SKM-1 treated with dmso at 0.1 percent for 144 hours (cell line): ENCODE data around the gene SYCP2.
"Not testable (repeated sequence)": the region's sequence is repeated elsewhere in the genome, so short reads cannot be mapped to it uniquely, and the experiment has no call there.

Experiments
- DNase-seq: peaks from one replicate; lab custom pipeline; 2025; ENCODE audit not compliant: unreplicated experiment; lab: John Stamatoyannopoulos, UW

Gene SYCP2, protein sequence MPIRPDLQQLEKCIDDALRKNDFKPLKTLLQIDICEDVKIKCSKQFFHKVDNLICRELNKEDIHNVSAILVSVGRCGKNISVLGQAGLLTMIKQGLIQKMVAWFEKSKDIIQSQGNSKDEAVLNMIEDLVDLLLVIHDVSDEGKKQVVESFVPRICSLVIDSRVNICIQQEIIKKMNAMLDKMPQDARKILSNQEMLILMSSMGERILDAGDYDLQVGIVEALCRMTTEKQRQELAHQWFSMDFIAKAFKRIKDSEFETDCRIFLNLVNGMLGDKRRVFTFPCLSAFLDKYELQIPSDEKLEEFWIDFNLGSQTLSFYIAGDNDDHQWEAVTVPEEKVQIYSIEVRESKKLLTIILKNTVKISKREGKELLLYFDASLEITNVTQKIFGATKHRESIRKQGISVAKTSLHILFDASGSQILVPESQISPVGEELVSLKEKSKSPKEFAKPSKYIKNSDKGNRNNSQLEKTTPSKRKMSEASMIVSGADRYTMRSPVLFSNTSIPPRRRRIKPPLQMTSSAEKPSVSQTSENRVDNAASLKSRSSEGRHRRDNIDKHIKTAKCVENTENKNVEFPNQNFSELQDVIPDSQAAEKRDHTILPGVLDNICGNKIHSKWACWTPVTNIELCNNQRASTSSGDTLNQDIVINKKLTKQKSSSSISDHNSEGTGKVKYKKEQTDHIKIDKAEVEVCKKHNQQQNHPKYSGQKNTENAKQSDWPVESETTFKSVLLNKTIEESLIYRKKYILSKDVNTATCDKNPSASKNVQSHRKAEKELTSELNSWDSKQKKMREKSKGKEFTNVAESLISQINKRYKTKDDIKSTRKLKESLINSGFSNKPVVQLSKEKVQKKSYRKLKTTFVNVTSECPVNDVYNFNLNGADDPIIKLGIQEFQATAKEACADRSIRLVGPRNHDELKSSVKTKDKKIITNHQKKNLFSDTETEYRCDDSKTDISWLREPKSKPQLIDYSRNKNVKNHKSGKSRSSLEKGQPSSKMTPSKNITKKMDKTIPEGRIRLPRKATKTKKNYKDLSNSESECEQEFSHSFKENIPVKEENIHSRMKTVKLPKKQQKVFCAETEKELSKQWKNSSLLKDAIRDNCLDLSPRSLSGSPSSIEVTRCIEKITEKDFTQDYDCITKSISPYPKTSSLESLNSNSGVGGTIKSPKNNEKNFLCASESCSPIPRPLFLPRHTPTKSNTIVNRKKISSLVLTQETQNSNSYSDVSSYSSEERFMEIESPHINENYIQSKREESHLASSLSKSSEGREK (N-terminal part only)

DNA sequence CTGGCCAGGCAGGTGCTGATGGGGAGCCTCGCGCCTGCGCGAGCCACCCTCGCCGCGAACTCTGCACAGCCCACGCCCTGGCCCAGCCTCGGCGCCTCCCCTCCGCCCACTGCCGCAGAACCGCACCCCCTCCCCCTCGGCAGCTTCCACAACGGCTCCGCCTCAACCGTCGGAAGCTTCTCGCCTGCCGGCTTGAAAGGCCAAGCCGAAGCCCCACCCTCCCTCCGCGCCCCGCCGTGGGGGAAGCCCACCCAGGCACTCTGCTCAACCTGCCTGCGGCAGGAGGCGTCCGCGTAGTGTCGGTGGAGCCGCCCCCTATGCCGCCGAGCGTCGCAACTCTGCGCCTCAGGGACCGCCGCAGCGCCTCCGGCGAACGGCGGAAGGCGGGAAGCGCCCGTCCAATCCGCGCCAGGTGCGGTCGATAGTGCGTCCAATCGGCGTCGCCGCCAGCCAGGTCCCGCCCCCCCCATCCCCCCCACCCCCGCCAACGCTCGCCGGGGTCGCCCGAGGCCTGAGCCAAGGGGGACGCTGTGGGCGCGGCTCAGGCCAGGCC lies at the start of gene SYCP2:
Gene SYCP2 (minus strand): TSS at position 342 of the 553 bp plus-strand sequence. CDS start 11,224 bp downstream, outside the sequence.
- DNase-seq, result peak; percentile 50

DNA sequence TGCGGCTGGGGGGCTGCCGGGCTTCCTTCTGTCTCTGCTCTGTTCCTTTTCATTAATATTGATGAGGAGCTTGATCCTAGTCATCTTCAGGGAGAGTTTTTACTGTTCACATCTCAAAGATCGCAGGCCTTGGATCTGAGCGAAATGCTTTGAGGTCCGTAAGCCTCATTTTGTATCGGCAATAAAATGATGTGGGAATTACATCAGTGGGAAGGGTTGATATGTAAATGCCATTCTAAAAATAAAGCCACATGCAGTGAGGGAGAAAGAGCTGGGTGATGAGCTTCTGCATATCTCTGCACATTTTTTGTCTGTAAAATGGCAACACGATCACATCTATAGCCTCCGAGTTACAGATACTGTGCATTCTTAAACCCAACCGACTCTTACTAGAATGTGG lies 49.6 kb upstream of the SYCP2 start:
- DNase-seq, result no peak

DNA sequence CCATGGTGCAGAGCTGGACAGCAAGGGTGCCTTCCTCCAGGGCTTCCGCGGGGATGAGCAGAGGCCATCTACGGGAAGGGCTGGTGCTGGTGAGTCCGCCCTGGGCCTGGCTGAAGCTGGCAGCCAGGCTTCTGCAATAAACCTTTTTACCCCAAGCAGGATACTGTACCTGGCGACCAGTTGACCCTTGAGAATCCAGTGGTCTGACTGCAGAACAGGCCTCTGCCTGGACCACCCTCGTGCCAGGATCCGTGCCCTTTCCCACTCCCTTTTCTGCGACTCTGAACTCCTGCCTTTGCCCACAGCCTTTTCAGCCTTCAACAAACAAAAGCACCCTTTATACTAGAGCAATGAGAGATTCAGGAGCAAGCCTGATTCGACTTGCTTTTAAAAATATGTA lies 43.6 kb upstream of the SYCP2 start:
- no peak for DNase-seq

DNA sequence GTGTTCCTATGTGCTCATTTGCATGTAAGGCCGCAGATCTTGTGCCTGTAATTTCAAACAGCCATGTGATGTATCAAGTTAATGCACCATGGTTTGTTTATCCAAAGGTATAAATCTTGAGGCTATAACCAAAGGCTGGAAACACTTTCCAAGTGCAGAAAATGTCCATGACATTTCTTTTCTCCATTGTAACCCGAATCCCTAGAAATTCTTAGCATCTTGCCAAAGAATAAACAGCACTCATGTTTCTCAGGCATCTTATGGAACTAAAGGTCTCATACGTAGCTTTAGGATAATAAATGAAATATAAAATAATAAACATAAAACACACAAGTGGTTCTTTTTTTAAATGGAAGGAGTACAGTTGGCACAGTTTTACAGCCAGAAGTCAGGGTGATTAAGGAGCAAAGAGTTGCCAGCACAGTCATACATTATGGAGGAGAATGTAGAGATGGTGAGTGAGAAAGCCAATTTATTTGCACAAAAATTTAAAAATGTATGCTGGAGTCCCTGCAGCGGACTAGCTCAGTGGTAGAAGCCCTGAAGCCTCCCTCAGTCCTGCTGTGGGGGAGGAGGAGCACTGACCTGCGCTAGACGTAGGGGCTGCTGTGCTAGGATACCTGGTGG lies 42.8 kb upstream of the SYCP2 start:
- no peak for DNase-seq

DNA sequence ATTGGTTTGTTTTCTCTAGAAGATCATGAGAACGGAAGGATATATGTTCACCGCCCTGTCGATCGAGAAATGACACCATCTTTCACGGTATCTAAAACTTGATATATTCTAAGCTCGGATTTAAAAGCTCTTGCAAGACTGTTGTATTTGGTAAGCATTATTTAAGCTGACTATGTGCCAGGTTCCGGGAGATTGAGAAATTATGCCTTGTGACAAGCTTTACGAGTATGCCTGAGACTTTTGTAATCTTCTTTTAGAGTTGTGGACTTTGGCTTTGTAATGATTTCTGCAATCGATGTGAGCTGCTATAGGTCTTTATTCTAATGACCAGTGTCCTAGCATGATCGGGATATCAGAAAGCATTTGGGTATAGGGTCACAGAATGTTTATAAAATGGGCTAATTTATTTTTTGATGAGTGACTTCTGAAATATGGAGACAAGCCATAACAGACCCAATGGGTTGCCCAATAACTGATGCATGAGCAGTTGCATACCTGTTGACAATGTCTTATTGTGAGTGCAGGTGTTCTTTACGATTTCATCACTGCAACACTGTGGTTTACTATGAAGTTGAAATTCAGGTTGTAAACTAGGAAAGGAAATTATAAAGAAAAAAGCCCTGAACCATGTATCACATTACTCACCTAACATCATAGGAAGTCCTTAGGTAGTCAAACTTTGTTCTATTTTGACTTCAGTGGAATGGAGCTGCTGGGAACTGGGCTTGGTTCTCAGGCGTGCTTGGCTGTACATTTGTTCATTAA lies 38.8 kb upstream of the SYCP2 start:
- DNase-seq, result no peak

DNA sequence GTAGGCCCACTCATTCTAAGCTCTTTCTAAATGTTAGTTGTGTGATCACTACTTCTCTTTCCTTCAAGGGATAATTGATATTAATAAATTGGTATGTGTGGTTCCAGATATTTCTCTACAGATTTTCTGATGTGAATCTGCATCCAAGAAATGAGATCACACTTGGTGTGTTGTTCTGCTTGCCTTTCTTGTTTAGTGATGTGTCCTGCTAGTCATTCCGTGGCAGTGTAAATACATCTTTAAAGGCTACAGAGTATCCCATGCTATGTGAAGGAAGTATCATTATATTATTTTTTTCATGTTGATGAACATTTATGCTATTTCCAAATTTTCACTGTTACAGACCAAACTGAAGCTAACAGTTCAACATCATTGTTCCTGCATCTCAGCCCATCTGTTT lies 38.0 kb upstream of the SYCP2 start:
- DNase-seq, result no peak

DNA sequence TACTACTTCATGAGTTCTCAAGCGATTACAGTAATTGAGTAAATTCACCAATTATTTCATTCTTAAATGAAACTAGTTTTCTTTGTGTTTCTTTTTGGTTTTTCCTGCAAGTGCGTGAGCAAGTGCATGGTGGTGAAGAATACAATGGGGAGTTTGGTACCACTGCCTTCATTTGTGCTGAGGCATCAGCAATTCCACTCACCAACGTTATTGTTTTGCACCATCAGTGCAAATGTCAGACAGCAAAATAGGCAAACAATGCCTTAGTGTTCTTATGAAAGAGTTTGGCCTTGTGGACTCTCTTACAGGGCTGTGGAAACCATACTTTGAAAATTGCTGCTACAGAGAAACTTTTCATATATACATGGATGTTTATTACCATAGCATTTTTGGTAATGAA lies 33.0 kb upstream of the SYCP2 start:
- no peak for DNase-seq

DNA sequence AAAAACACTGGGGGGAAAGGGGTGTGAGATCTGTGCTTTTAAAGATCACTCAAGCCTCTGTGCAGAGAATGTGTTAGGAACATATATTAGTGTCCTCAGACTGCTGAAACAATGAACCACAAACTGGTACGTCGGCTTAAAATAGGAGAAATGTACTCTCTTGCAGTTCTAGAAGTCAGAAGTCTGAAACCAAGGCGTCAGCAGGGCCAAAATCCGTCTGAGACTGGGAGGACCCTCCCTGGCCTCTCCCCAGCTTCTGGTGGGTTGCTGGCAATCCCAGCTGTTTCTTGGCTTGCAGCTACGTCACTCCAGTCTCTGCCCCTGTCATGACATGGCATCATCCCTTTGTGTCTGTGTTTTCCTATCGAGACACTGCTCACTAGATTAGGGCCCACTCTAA lies 28.7 kb upstream of the SYCP2 start:
- DNase-seq, result no peak

DNA sequence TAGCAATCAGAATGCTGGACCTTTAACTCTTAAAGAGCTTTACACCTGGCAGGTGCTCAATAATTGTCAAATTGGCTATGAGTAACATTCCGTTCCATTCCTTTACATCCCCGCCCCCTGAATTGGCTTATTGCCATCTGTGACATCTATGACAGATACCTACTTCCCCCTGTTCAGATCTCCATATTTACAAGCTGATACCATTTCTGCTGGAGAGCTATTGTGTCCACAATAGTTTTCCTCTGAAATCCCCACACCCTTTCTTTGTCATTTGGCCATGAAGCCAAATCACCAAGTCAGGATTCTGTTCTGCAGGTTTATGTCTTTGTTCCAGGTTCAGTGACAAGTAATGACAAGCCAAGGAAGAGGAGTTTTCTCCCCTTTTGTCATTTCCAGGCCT lies 28.0 kb upstream of the SYCP2 start:
- DNase-seq, result no peak

DNA sequence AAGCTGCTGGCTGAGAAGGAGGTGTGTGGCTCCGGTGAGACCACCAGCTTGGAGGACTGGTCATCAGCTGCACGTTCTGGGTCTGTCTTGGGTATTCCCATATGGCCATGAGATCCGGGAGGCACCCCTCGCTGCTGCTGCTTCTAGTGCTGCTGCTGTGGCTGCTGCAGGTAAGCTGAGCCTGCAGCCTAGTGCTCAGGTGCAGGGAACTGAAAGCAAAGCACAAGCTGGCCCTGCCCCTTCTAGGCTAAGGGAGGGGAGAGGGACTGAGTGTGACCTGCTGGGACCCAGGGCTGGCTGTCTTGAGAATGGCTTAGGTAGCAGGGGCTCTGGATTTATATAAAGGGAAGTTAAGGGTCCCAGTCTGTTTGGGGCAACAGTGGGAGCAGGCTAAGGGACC lies 25.2 kb upstream of the SYCP2 start:
- DNase-seq, result no peak

DNA sequence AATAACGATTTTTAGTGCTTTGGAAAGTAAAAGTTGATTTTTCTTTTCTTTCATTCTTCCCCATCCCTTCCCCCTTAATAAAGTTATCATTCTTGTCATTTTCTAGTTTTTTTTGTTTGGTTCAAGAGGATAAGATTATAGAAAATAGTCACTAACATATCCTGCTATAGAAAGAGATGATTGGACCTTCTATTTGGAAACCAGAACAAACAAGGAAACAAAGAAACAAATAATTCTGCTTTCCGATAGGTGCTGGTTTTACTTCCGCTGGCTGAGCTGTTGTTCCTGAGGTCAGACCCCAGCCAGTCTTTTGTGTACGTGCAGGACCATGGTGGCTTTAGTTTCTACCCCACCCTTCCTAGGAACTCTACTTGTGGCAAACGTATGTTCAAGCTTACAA lies 24.7 kb upstream of the SYCP2 start, which contains the start of gene CDH26:
Gene CDH26 (plus strand): TSS at position 301 of the 400 bp plus-strand sequence. CDS start 304 bp downstream, outside the sequence.
- DNase-seq, result no peak

DNA sequence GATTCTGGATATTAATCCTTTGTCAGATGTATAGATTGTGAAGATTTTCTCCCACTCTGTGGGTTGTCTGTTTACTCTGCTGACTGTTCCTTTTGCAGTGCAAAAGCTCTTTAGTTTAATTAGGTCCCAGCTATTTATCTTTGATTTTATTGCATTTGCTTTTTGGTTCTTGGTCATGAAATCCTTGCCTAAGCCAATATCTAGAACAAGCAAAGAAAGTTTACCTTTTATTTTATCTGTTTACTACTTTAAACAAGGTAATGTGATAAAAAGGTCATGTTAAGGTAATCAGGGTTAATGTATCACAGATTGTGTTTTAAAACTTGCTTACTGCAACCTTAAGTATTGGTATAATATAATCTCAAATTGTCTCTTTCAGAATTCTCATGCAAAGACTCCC lies 24.1 kb upstream of the SYCP2 start:
- not testable (repeated sequence) for DNase-seq

DNA sequence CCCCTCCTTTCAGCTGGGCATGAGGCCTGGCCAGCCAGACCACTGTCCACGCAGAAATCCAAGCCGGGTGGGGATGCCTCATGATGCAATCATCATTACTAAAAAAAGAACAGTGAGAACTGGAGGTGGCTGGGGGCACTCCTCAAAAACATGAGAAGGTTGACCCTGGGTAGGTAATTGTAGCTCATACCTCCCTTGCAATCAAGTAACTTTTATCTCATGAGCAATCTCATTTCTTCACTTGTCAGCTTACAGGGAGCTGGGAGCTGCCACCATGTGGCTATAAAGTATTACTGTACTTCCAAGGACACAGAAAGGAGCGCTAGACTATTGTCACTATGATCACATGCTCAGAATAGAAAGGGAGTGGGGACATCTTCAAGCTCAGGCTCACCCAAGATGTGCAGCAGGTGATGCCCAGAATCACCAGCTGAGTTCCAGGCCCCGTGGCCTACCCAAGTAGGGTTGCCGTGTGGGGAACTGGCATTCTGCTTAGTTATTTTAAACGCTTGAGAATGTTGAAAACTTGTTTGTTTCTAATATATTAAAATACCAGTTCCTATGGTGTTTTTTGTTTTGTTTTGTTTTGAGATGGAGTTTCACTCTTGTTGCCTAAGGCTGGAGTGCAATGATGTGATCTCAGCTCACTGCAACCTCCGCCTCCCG lies 21.8 kb upstream of the SYCP2 start:
- no peak for DNase-seq

DNA sequence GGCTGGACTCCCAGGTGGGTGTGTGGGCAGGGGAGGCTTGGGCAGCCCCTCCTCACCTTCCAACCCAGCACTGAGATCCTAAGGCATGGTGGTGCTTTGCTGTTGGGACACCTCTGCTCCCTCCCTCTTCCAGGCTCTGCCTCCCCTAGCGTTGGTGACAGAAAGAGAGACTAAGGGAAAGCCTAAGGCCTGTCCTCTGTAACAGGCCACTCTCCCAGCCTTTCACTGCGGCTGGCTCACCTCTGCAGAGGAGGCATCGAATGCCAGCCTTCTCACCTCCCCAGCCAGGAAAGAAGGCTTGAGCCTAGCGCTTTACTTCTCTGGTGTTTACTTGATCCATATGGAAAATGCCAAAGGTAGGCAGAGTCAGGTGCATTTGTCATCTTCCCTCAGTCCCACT lies 21.3 kb upstream of the SYCP2 start:
- no peak for DNase-seq

DNA sequence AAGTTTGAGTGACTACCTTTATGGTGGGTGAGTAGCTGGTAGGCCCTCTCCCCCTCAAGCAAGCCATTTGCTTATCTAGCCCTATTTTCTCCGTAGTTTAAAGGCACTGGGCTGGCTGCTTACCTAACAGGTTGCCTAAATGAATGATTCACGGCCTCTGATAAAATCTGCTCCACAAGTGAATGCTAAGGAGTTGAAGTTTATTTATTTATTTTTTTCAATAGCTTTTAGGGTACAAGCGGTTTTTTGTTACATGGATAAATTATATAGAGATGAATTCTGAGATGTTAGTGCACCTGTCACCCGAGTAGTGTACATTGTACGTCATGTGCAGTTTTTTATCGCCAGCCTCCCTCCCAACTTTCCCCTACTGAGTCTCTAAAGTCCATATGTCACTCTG lies 16.5 kb upstream of the SYCP2 start:
- no peak for DNase-seq

DNA sequence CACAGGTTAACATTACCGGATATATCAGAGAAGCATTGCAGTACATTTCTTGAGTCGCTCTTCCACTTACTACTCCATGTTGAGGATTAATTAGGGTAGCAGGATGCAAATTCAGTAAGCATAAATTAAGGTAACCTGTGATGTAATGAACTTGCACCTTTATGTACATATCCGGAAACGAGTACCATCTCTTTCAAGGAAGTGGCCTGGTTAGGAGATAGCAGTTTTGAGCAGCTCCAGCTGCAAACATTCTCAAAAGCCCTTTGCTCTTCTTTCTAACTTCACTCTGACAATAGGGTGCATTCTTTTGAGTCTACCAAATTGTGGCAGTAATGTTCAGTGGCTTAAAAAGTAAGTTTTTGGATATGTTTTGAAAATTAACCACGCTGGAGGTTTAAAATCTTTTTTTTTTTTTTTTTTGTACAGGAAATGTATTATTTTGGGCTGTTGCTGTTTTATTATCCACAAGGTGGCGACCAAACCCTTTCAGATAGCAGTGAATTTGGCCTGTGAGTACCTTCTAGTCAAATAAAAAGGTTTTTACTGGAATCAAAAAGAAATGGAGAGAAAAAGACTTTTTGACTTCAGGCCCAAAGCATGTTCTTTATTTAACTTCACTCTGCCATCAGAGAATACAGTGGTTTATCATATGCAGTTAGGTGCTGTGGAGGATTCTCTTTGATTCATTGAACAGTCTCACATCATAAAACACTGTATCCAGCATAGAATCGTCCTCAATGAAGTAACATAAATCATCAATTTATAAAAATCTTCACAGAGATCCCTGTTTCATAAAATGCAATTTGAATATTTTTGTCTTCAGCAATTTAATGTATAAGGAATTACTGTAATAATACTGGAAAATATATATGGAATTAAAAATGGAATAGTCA lies 15.6 kb upstream of the SYCP2 start:
- peak; percentile 58 for DNase-seq

DNA sequence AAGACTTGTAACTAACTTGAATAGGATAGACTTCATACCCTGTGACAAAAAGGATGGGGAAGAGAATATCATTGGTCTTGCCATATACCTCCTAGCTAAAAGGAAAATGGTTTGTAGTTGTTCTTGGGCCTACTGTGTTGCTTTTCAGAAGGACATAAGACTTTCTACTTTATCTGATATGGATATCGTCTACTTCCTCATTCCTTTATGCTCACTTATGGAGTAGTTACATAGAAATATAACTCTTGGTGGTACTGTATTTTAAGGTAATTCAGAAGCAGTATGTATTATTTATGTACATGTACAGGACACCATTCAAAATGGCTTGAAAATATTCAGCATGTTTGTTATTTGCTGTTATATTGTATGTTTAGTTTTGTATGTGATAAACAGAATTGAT lies 14.8 kb upstream of the SYCP2 start:
- no peak for DNase-seq

DNA sequence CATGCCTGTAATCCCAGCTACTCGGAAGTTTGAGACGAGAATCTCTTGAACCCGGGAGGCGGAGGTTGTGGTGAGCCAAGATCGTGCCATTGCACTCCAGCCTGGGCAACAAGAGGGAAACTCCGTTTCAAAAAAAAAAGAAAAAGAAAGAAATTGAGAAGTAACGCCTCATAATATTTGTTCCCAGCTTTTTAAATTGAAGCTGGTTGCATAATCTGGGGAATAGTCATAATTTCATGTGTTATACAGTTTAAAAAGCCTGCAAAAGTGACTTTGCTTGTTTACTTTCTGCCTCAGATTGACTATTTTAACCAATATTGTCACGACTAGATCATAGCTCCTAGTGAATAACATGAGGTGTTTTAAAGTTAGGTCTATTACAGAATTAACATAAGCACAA lies 13.9 kb upstream of the SYCP2 start:
- no peak for DNase-seq
